NK-92 (cell line): ENCODE measurements around the gene RALGPS1.

Source experiments
- DNase-seq: peaks from one replicate; lab custom pipeline; 2025; ENCODE audit not compliant: unreplicated experiment; lab: John Stamatoyannopoulos, UW

Gene RALGPS1

DNA sequence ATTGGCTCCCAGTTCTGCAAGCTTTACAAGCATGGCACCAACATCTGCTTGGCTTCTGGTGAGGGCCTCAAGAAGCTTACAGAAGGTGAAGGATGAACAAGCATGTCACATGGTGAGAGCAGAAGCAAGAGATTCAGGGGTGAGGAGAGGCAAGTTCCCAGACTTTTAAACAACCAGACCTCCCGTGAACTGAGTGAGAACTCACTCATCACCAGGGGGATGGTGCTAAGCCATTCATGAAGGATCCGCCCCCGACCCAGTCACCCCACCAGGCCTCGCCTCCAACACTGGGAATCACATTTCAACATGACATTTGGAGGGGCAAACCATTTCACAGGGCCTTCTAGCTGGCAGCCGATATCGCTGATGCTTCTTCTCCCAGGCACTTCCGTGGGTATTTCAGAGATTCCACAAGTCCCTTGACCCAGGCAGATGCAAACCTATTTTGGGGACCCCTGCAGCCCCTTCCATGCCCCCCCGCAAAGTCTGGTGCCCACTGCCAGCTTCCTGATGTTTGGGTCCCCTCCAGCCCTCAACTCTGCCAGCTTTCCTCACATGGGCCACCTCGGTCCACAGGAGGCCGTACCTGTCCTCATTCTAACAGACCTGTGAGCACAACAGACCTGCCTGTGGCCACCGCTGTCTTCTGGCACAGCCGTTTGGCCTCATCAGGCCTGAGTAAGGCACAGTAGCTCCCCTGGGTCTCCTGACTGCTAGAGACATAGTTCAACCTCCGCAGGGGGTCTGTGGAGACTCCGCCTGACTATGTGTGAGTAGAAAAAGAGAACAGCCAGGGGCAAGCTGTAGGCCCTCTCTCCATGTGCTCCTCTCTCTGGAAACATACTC lies 268.5 kb downstream of the RALGPS1 start:
- DNase-seq: no peak

DNA sequence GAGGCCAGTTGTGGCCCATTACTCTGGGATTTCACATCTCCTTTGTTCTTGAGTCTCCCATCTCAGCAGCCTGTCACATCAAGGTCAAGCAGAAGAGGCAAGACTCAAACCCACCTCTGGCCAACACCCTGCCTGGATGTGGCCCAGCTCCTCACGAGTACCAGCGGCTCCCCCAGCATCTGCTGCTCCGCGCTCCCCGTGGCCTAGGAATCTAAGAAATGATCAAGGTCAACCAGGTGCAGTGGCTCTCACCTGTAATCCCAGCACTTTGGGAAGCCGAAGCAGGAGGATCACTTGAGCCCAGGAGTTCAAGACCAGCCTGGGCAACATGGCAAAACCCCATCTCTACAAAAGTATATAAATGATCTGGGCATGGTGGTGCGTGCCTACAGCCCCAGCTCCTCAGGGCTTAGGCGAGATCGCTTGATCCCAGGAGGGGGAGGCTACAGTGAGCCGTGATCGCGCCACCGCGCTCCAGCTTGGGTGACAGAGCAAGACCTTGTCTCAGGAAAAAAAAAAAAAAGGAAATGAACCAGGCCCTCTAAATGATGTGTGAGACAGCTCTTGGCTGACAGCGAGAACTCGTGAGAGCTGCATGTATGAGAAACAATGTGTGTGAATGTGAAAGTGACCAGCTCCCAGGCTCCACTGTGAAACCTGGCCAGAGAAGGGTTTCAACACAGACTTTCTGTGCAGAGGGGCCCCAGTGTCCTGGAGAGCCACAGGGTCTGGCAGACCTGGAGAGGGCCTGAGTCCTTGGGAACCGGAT lies 269.4 kb downstream of the RALGPS1 start:
- no peak for DNase-seq

DNA sequence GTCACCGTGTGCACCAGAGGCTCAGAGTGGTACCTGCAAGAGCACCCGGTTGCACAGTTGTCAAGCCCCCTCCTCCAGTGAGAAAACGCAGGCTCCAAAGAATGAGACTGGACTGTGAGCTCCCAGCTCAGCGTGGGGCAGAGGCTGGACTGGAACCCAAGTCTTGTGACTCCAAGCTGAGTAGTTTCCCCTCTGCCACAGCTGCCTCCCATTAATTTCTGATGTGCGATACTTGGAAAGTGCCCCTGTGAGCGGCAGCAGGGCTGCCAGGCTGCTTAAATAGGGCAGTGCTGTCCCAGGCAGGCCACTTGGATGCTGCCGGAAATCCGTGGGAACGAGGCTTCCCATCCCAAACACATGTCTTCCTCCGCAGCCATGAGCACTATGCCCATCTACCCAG lies 270.1 kb downstream of the RALGPS1 start:
- no peak for DNase-seq

DNA sequence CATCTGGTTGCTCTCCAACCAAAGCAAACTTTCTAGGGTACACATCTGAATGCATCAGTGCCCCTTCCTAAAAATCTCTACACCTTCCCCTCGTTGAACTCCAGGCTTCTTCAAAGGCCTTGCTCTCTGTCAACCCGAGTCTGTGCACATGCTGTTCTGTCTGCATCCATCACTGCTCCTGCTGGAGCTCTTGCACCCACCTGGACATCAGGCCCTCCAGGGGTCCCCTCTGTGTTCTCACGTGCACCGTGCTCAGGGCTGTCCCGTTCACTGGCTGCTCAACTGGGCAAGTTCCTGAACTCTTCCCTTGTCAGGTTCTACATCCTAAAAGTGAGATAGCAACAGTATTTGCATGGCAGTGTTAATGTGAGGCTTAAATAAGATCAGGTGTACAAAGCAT lies 270.6 kb downstream of the RALGPS1 start:
- DNase-seq: no peak

DNA sequence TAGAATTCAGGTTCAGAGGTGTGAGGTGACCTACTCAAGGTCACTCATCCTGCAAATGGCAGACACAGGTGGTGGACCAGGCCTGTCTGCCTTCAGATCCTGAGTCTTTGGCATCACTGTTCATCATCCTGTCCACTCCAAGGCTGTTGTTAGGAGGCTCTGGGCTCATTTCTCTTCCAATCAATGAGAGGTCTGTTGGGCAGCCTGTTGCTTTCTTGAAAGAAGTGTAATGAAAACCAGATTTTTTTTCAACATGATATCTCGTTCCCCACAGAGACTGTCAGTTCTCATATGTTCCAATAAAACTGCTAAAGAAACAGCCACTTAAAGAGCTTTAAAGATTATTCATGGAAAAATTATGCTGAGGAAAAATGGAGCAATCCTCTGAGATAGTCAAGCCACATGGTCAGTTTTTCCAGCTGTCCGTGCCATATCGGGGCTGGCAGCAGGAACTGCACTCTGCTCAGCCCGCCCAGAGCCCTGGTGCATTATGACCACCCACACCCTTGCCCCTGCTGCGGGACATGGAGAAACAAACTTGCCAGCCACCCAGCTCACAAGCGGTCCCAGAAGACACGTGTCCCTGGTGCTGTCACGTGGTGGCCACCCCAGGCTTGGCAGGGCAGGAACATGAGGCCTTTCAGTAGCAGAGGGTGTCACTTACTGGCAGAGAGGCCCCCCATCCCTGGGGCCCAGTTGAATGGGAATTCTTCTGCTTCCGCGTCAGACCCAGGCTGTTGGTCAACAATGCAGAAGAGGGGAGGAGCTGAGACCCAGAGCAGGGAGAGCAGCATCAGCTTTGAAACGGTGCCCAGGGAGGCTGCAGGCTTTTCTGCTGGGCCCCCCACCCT lies 271.6 kb downstream of the RALGPS1 start:
- no peak for DNase-seq

DNA sequence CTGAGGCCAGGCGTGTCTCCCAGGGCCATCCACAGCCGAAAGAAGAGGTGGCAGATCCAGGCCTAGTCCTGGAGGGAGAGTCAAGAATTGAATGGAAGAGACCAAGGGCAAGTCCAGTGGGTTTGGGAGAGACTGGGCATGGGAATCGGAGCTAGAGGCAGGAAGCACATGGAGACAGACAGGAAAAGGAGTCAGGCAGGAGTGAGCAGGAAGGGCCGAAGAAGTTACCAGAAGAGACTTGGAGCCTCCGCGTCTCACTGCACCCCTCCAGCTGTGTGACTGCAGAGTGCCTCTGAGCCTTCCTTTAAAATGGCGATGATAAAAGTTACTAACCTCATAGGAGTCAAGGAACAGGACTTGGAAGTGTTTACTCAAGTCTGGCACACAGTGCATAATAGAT lies 272.2 kb downstream of the RALGPS1 start:
- DNase-seq: no peak

DNA sequence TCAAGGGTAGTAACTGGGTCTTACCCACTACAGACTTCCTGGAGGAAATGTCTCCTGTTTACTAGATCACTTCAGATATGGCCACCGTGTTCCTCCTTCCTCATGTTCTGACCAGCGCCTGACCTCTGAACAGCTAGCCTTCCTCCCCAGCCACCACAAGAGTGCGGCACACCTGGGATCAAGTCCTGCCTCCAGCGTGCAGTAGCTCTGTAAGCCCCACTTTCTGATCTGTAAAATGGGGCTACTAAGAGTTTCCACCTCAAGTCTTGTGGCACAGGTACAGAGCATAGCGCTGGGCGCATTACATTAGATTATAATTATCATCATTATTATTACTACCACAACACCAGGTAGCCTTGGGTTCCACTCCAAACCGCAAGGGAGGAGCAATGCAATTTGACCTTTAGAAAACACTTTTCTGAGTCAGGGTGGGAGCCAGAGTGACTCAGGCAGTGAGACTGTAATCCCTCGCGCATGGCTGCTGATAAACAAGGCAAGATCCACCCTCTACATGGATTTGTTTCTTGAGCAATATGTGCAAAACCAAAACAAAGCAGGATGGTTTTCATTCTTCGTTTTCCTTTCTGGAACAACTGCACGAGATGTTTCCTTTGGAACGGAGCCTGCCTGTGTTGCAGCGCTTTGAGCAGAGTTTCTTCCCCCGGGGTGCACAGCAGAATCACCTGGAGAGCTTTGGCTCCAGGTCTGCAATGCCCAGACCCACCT lies 272.8 kb downstream of the RALGPS1 start:
- no peak for DNase-seq

DNA sequence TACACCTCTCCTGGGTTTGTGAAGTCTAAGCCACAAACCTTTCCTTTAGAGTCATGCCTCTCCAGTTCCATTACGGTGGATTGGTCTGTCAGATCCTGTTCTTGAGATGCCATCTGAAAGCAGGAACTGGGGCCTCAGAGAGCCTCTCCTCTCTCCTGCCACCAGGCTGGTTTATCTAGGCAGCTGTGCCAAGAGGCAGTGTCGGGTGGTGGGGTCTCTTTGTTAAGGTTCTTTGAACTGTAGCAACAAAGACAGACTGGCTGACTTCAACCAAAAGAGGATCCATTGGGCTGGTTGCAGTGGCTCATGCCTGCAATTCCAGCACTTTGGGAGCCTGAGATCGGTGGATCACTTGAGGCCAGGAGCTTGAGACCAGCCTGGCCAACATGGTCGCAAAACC lies 273.8 kb downstream of the RALGPS1 start:
- DNase-seq: no peak

DNA sequence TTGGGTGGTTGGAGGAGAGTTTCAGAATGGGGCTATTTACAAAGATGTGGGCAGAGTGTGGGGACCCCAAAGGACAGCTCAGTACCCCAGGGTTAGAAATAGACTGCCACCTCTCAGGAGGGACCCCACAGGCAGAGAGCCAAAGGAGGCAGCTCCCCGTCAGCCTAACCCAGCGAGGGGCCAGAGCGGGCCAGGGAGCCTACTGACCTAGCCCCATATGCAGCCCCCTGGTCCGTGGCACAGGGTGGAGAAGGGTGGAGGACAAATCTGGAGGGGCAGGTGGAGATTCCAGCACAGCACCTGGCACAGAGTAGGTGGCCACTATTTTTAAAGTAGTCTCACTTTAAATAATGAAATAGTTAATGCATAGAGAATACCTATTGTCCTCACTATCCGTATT lies 275.0 kb downstream of the RALGPS1 start:
- DNase-seq: no peak

DNA sequence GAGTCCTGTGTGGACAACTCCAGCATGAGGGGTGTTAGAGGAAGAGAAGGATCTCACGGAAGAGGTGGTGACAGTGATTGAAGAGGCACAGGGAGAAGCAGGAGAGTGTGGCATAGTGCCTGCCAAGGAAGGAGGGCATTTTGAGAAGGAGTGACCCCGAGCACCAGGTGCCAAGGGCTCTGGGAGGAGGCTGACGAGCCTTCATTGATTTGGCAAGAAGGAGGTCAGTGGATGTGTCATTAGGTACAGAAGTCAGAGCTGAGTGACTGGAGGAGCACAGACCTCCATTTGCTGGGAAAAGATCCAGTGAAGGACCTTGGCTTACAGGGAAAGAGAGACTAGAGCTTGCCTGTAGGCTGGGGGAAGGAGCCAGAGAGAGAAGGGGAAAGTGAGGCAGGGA lies 278.2 kb downstream of the RALGPS1 start:
- no peak for DNase-seq

DNA sequence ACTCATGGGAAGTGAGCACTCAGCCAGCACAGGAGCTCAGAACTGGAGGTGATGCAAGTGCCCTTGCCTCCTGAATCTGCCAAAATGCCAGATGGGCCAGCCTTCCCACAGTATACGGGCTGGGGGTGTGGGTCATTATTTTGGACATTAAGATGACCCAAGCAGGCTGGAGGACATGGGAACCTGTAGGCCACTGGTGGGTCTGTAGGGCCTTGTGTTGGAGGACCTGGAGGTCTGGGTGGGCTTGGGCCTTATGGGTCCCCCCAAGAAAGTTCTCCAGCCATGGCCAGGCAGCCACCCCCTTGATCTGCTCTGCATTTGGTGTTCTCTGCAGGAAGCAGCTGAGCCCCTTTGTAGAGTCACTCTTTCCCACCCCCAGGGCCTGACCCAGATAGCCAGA lies 278.9 kb downstream of the RALGPS1 start:
- DNase-seq: no peak

DNA sequence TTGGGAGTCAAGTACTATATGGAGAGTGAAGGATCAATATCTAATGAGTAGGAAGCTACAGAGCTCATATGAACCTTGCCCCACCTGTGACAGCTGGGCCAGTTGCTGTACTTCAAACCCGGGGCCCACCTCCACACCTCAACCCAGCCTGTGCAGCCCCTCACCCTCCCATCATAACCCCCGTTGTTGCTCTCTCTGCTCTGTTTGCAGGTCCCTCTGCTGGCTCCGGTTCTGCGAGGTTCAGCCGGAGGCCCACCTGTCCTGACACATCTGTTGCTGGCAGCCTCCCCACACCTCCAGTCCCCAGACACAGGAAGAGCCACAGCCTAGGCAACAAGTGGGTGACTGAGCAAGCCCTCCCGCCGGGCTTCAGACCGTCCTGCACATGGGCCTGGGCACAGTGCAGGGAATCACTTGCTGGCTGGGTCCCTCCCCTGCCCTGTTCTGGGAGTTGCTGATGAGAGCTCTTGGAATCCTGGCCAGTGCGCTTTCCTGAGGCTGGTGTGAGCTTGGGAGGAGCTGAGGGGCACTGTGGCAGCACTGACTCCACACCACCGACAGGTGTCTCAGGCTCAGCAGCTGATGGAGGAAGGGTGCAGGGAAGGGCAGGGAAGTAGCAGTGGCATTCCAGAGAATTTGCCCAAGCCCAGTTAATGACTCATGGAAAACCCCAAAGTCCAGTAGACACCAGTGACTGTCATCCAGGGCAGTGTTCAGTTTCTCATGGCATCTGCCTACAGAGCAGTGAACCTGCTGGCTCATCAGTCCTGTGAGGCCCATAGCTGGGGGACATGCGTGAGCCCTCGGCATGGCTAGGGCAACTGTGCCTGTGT lies 280.5 kb downstream of the RALGPS1 start:
- no peak for DNase-seq

DNA sequence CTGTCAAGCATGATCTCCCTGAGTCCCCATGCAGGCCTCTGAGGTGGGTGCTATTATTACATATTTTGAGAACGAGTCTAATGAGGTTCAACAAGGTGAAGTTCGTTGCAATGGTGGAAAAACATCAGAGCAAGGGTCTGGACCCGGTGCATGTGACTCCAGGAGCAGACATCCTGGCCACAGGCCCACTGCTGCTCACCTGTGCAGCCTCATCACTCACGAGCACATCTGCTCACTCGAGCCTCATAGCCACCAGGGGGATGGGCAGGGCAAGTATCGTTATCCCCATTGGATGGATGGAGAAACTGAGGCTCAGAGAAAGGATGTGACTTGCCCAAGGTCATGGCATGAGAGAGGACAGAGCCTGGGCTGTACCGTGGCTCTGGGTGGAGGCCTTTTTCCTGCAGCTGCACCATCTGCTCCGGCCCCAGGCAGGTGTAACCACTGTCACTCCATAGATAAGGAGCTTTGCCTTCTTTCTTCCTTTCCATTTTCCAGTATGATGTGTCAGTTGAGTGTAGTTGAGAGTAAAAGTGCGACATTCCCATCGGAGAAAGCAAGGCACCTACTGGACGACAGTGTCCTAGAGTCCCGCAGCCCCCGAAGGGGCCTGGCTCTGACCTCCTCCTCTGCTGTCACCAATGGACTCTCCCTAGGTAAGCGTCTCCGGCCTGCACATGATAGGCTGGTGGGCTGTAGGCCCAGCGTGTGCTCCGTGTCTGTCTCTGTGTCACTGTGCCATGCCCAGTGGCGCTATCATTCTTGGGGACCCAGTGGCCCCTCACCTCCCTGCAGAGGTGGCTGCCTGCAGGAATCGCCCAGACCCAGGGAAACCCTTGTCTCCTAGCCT lies 281.6 kb downstream of the RALGPS1 start:
- no peak for DNase-seq

DNA sequence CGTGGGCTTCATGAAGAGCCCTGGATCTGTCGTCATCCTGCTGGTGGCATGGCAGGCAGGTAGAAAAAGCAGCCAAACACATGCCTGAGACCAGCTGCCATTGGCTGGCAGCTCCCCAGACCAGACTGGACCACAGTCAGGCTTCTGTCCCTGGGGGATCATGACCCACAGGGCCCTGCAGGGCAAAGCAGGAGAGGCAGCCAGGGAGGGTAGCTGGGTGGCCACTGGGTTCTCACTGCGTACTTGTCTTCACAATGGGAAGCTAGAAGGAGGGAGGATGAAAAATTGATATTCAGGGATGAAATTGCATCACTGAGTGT lies 282.2 kb downstream of the RALGPS1 start:
- no peak for DNase-seq

DNA sequence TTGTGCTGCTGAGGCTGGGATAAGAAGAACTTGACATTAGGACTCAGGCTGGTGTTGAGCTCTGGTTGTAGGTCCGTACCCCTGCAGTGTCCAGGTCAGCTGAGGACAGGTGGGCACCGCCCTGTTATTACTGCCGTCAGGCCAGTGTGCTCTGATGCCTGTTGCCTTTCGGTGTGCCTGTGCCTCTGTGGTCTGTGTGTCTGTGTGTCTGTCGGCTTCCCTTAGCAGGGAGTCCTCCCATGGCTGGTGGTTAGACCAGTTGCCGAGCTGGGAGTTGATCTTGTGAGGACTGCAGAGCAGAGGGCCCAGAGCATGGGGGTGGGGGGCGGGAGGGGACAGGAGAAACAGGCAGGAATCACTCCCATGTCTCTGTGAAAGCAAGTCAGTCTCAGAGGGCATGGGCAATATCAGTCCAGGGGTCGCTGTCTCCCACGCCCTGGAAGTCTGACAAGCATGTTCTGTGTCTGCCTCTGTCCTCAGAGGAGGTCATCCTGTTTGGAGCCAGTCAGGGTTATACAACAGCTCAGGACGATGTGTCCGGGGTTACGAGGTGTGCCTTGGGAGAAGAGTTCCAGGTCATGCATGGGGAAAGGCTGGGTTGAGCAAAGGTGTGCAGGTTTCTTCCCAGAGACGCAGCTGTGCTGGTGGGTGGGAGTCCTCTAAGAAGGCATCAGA lies 282.7 kb downstream of the RALGPS1 start:
- DNase-seq: no peak

DNA sequence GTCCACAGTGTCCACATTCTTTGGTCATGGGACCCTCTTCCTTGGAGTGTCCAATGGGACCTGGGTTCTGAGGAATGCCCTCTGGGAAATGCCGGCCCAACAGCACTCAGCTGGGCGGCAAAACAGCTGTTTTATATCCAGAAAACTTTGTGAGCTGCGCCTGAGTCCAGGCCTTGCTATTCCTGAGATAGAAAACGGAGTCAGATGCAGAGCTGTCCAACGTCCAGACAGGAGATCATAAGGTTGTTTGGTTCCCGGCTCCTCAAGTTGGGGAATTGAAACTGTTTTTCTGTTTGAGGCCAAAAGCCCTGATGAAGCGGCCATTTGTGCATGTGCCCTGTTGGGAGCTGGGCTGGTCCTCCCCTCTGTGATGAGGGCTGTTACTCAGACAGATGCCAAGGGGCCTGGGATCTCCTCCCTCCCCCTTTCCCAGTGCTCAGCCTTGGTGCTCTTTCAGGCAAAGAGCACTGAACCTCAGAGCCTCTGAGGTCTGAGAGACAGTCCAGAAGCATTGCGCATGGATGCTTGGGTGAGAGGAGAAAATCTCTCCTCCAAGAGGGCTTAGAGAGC lies 283.4 kb downstream of the RALGPS1 start:
- no peak for DNase-seq

DNA sequence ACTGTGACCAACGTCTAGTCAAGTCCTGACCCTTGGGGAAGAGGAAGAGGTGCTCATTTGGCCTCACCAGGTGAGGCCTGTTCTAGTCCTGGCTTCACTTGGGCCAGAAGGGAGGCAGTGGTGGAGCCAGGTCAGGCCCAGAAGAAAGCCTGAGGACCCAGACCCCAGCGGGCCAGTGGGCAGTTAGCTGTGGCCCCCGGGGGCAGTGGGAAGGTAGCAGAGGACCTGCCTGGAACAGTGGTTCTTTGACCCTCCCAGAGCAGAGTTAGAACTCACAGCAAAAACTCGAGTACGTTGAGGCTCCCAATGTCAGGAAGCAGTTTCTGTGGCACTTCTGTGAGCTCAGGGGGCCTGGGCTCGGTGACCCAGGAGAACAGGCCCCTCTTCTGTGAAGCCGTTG lies 284.0 kb downstream of the RALGPS1 start:
- DNase-seq: no peak

DNA sequence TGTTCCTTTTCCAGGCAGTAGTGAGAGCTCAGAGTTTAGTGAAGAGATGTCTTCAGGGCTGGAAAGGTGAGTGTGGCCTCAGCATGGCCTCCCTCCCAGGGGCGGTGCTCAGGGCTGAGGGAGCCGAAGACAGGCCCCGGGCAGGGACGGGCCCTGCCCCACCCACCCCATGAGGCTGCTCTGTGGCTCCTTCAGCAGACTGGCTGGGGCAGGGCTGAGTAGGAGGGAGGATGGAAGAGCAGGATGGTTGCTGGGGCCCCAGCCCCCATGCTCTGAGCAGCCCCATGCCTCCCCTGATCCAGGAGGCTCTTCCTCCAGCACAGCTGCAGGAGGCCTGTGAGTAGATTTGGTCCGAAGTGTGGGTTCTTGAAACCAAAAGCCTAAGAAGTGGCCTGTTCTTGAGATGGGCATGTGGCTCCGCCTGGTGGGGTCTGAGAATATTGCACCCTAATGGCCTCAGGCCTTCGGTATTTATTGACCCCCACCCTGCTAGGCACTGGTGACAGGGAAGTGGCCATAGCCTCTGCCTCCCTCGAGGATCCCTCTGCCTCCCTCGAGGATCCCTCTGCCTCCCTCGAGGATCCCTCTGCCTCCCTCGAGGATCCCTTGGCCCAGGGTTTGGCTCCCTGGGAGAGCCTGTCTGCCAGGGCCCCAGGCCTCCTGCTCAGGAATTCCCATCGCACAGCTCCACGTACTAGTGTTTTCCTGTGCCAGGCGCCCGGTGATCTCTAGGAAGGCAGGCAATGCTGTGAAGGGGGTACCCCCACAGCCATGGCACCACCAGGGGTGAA lies 284.6 kb downstream of the RALGPS1 start:
- no peak for DNase-seq
